HepG2 (cell line): ENCODE results near the gene CHKB.

ENCODE experiments used
- ATF3 ChIP-seq: sonication (generic); formaldehyde crosslinking; IDR thresholded peaks from 2 replicates; pipeline ENCODE4 v1.4.0; 2020; ENCODE audit warnings: missing genetic modification reagents
- BCL6 ChIP-seq: IDR thresholded peaks from 2 replicates; pipeline ENCODE4 v1.6.1; 2016; ENCODE audit warnings: missing genetic modification reagents, missing compliant biosample characterization
- CTCF ChIP-seq: sonication (generic); formaldehyde crosslinking; IDR thresholded peaks from 2 replicates; pipeline ENCODE4 v1.5.0; 2020; ENCODE audit warnings: mild to moderate bottlenecking, missing genetic modification reagents, moderate library complexity
- ELF4 ChIP-seq: sonication (generic); formaldehyde crosslinking; IDR thresholded peaks from 2 replicates; pipeline ENCODE4 v1.5.0; 2020; ENCODE audit warnings: missing genetic modification reagents, mild to moderate bottlenecking, moderate library complexity, borderline replicate concordance
- EZH2 ChIP-seq: conservative IDR thresholded peaks from 2 replicates; pipeline ENCODE4 v1.6.1; 2012; ENCODE audit warnings: mild to moderate bottlenecking, low read depth, low read length, moderate library complexity
- KDM5A ChIP-seq: fragments of 200-600 bp; sonication (generic); IDR thresholded peaks from 2 replicates; pipeline ENCODE4 v1.7.0; 2018; ENCODE audit warnings: antibody characterized with exemption, mild to moderate bottlenecking, low read length, borderline replicate concordance
- REPIN1 ChIP-seq: sonication (generic); formaldehyde crosslinking; IDR thresholded peaks from 2 replicates; pipeline ENCODE4 v1.8.0; 2022; ENCODE audit warnings: missing genetic modification reagents, low read depth, mild to moderate bottlenecking, borderline replicate concordance
- RFX1 ChIP-seq: fragments of 450-650 bp; IDR thresholded peaks from 2 replicates; pipeline ENCODE4 v1.6.1; 2017
- TAF1 ChIP-seq: sonication (generic); formaldehyde crosslinking; IDR thresholded peaks from 2 replicates; pipeline ENCODE4 v1.4.0; 2020; ENCODE audit warnings: missing genetic modification reagents
- ZBTB7A ChIP-seq: sonication (generic); formaldehyde crosslinking; IDR thresholded peaks from 2 replicates; pipeline ENCODE4 v1.8.0; 2022; ENCODE audit warnings: mild to moderate bottlenecking, missing genetic modification reagents
- ZNF121 ChIP-seq: sonication (generic); formaldehyde crosslinking; IDR thresholded peaks from 2 replicates; pipeline ENCODE4 v1.5.0; 2020; ENCODE audit warnings: mild to moderate bottlenecking, missing genetic modification reagents
- ZNF18 ChIP-seq: sonication (generic); formaldehyde crosslinking; IDR thresholded peaks from 2 replicates; pipeline ENCODE4 v1.8.0; 2022; ENCODE audit warnings: mild to moderate bottlenecking, missing genetic modification reagents; ENCODE audit not compliant: insufficient replicate concordance
- ZNF367 ChIP-seq: sonication (generic); formaldehyde crosslinking; IDR thresholded peaks from 2 replicates; pipeline ENCODE4 v1.4.0; 2020; ENCODE audit warnings: missing genetic modification reagents, borderline replicate concordance
- ZNF510 ChIP-seq: sonication (generic); formaldehyde crosslinking; IDR thresholded peaks from 2 replicates; pipeline ENCODE4 v1.4.0; 2020; ENCODE audit warnings: low read depth, mild to moderate bottlenecking, missing genetic modification reagents

- TF ChIP-seq ZNF510 (CRISPR knock-in tag) = no peak
- TF ChIP-seq EZH2 = no peak
- TF ChIP-seq REPIN1 (CRISPR knock-in tag) = no peak
- no peak for TF ChIP-seq ZBTB7A (CRISPR knock-in tag)
- TF ChIP-seq ZNF18 (CRISPR knock-in tag) = no peak
- no peak for TF ChIP-seq CTCF (CRISPR knock-in tag)
- TF ChIP-seq TAF1 (CRISPR knock-in tag) = no peak
- TF ChIP-seq KDM5A = no peak
- no peak for TF ChIP-seq ATF3
- no peak for TF ChIP-seq ZNF367 (CRISPR knock-in tag)
- no peak for TF ChIP-seq ELF4 (CRISPR knock-in tag)
- no peak for TF ChIP-seq ZNF121 (CRISPR knock-in tag)
- TF ChIP-seq RFX1 = no peak
- no peak for TF ChIP-seq BCL6 (CRISPR knock-in tag)
These were observed 4.5 kb downstream of the CHKB start, which contains the start of gene CPT1B for GRCh38 chr22:50577987-50578775.
